Heart right ventricle (tissue), 16 donors: ENCODE results near the gene CD247. TPM values are rescaled to one million over a fixed set of nuclear protein-coding genes. Genes with fewer than 3 reads are reported as not detected.
A peak's percentile ranks its signal among the peaks of the same experiment; 100 is the strongest.
"Not testable (repeated sequence)": the region's sequence is repeated elsewhere in the genome, so short reads cannot be mapped to it uniquely, and the experiment has no call there.

Source experiments
- ATAC-seq, 8 donors: fragments of 200-7000 bp; cut with Tn5 transposase; one replicate each; pipeline ENCODE4 v1.9.1; 2020; ENCODE audit warnings: mild to moderate bottlenecking in 8 of 8, moderate library complexity in 8 of 8, moderate number of reproducible peaks in 1 of 8
- DNase-seq, 2 donors: peaks; one replicate each; pipeline ENCODE4 v3.0.0-alpha.2; 2020
- H3K27ac ChIP-seq, 10 donors: fragments of 200-600 bp; sonication (generic) in 2 of 10; one replicate each; pipeline versions ENCODE4 v1.5.0 to v1.8.0; 2020 to 2022; ENCODE audit warnings: mild to moderate bottlenecking in 3 of 10
- H3K27me3 ChIP-seq, 7 donors: fragments of 200-600 bp; one replicate each; pipeline ENCODE4 v1.8.0; 2021 to 2022; ENCODE audit warnings: mild to moderate bottlenecking in 2 of 7
- H3K36me3 ChIP-seq, 9 donors: fragments of 200-600 bp; sonication (generic) in 1 of 9; one replicate each; pipeline versions ENCODE4 v1.5.0 to v1.8.0; 2020 to 2022; ENCODE audit warnings: mild to moderate bottlenecking in 2 of 9
- H3K4me1 ChIP-seq, 9 donors: fragments of 200-600 bp; sonication (generic) in 1 of 9; one replicate each; pipeline versions ENCODE4 v1.5.0 to v1.8.0; 2020 to 2022; ENCODE audit warnings: mild to moderate bottlenecking in 4 of 9
- H3K4me3 ChIP-seq, 10 donors: fragments of 200-600 bp; sonication (generic) in 2 of 10; one replicate each; pipeline versions ENCODE4 v1.5.0 to v1.8.0; 2020 to 2022; ENCODE audit warnings: mild to moderate bottlenecking in 7 of 10, moderate library complexity in 2 of 10
- H3K9me3 ChIP-seq, 11 donors: fragments of 200-600 bp in 10 of 11; sonication (generic) in 2 of 11; one replicate each; pipeline versions ENCODE4 v1.5.0 to v1.8.0; 2013 to 2022; ENCODE audit warnings: mild to moderate bottlenecking in 2 of 11, control low read depth in 1 of 11, moderate library complexity in 1 of 11
- WGBS, 2 donors: extraction: QIAGEN DNeasy Blood & Tissue Kit; methylation state at CpG; one replicate each; pipeline ENCODE4 v1.1.7; 2013; ENCODE audit warnings: inconsistent platforms in 1 of 2; 5-methylcytosine and 5-hydroxymethylcytosine counted together
- intact Hi-C, 10 donors: fragments of 100-400 bp; cut with DNase I; formaldehyde crosslinking; loops; one replicate each; pipeline versions ENCODE4 v1.11.1 to v1.14.2; 2022
- polyA plus RNA-seq, 2 donors: library from polyadenylated mRNA; stranded (reverse); fragments of 200-250 nt; gene quantifications; one replicate each; pipeline ENCODE4 v1.2.3, GENCODE V29; 2013
- total RNA-seq, 10 donors: library from RNA; stranded (reverse); fragmentation: NEBNext Ultra II Directional in 3 of 10; extraction: Animal tissue kit (Norgen Biotek cat#: 25700) in 3 of 10; gene quantifications; one replicate each; pipeline versions ENCODE4 v1.2.1 to v1.2.4, GENCODE V29; 2021 to 2023
- TF ChIP-seq, protein P1 (sequence below), 9 donors: fragments of 200-600 bp; sonication (generic) in 2 of 9; IDR thresholded peaks; one replicate each; pipeline versions ENCODE4 v1.5.0 to v1.8.0; 2021 to 2022; ENCODE audit warnings: antibody characterized with exemption in 9 of 9, mild to moderate bottlenecking in 5 of 9, moderate library complexity in 1 of 9
- donor health status: Arrhythmogenic right ventricular cardiomyopathy.
- donor health status: ischemic (EF 13 %, LVEDD 7.1; RV severe dilation, severe dysfunction).
- donor health status: healthy with polysubstance abuse.
- donor health status: DM: no; HTN: yes; CAD: no.
- donor health status: DM: no; HTN: no; CAD: no.
- donor health status: ischemic (EF 25% LVEDD 6.9; RV normal size, moderate dysfunction).
- donor health status: ischemic (EF 25% LVEDD 5.7; RV mildly dilated, moderate dysfunction).
- donor health status: healthy.
- donor health status: DM: yes; HTN: yes; CAD: no.
- donor health status: Ischemic cardiomyopathy.
- donor health status: ischemic (EF 35%, LVEDD 5.7; RV mildly dilated, moderate dysfunction).
- donor health status: nonischemic (EF 11% LVEDD 7.7; RV severe dilation, severe dysfunction).
- donor health status: DM: yes; HTN: yes; CAD: no.
- donor health status: PGD.
- donor health status: ischemic (EF 29% LVEDD 5.4; RV normal size, mild dysfunction).
- donor health status: nonischemic (EF 23%, LVEDD 6.1; RV moderate dilation, normal function).

The CD247 gene
- total and polyA plus RNA-seq, 12 donors: 0.31 to 6.5 (median 0.66) TPM; not detected in 1

DNA sequence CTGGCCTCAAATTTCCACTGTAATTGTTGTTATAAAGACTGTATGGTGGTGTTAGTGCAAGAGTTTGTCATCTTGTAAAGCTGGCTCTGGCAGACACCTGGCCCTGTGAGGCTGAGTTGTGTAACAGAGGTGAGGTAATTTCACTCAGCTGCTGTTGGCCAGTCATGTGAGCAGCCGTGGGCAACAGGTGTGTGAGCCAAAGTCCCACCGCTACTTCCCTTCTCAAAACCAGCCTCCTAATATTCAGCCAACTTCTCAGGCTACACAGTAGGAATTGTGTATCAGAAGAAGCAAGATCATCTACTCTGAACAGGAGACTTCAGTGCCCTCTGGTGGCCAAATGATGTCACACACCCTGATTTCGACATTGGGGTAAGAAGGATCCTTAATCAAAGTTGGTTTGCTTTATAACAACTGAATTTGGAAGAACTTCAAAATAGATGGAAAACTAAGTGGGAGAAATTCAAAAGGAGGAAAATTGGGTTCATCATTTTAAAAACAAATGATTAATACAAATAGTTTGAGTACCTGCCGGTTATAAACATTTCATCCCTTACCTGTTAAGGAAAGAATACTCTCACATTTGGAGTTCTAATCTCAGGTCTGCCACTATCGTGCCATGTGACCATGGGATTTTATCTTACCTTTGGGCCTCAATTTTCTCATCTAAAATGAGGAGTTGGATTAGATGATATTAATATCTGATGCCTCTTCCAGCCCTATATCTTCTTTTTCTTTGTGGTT lies 37.8 kb upstream of the CD247 start:
- no peaks in the 10 kb centered on the region for H3K27me3 ChIP-seq
- H3K27ac ChIP-seq: no peak overlapping the region
- H3K36me3 ChIP-seq: no peaks in the 10 kb centered on the region
- WGBS, 2 donors: 9 to 11% methylated on average over 5 of the region's 5 CpGs
- H3K4me1 ChIP-seq: peaks cover 8 to 39% (median 20%) of the 10 kb centered on the region in 9 donors
- TF ChIP-seq, protein P1, sequence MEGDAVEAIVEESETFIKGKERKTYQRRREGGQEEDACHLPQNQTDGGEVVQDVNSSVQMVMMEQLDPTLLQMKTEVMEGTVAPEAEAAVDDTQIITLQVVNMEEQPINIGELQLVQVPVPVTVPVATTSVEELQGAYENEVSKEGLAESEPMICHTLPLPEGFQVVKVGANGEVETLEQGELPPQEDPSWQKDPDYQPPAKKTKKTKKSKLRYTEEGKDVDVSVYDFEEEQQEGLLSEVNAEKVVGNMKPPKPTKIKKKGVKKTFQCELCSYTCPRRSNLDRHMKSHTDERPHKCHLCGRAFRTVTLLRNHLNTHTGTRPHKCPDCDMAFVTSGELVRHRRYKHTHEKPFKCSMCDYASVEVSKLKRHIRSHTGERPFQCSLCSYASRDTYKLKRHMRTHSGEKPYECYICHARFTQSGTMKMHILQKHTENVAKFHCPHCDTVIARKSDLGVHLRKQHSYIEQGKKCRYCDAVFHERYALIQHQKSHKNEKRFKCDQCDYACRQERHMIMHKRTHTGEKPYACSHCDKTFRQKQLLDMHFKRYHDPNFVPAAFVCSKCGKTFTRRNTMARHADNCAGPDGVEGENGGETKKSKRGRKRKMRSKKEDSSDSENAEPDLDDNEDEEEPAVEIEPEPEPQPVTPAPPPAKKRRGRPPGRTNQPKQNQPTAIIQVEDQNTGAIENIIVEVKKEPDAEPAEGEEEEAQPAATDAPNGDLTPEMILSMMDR (IDR thresholded peaks at IDR 0.05): peak; percentile 74 to 93 (median 88)
- peak in 1 of 8 donors; percentile 17 for ATAC-seq
- DNase-seq: peak; percentile 51 to 70
- intact Hi-C loops: loop anchor here in 2 of 10 donors (2.0 to 5.0 kb wide), 2 partner anchors 131 to 133 kb away; no protein-coding TSS in a partner anchor
- H3K9me3 ChIP-seq: no peaks in the 10 kb centered on the region
- no peak overlapping the region for H3K4me3 ChIP-seq

DNA sequence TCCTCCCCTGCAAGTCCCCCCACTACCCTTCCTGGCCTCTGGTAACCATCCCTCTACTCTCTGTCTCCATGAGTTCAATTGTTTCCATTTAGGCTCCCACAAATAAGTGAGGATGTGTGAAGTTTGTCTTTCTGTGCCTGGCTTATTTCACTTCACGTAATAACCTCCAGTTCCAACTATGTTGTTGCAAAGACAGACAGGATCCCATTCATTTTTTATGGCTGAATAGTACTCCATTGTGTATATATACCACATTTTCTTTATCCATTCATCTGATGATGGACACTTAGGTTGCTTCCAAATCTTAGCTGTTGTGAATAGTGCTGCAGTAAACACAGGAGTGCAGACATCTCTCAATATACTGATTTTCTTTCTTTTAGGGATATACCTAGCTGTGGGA lies 36.7 kb upstream of the CD247 start:
- not testable (repeated sequence) for H3K27ac ChIP-seq, H3K9me3 ChIP-seq, DNase-seq, H3K36me3 ChIP-seq, ATAC-seq, H3K4me3 ChIP-seq, H3K27me3 ChIP-seq
- peaks cover 8 to 50% (median 20%) of the 10 kb centered on the region in 9 donors for H3K4me1 ChIP-seq
- intact Hi-C loops: loop anchor here in 1 of 10 donors (5.0 kb wide), 1 partner anchor 132 kb away; no protein-coding TSS in a partner anchor
- 95% methylated on average over 1 of the region's 1 CpG for WGBS, 2 donors

DNA sequence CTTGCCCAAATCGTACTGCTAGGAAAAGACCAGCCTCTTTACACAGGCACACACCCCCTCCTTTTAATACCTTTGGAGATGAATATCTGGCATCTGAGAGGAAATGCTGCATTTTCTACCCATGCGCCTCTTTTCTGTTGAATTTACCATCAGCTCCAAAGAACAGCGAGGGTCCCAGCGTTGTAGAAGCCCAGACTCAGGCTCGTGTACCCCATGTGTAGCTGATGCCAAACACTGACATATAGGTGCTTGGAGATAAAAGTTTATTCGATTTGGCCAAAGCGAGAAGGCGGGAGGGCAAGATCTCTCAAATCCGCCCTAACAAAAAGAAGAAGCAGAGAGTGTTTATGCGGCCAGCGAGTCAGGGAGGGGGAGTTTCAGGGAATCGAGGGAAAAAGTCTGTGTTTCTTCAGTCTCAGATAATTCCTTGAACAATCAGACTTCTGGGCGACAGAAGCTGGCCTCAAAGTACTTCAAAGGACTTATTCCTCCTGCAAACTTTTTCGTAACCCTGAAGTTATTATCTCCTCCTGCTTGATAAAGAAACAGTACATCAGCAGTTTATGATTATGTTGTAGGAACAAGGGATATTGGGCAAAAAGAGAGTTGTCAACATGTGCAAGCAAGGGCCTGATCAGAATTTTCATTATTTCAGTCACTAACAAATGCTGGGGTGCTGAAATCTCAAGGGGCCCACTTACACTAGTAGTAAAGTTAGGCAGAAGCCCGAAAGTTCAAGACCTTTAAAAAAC lies 35.9 kb upstream of the CD247 start:
- Histone ChIP-seq H3K9me3 (no peaks in the 10 kb centered on the region), H3K4me3 (peak overlapping the region; percentile 50 to 92 (median 85)), H3K27me3 (no peaks in the 10 kb centered on the region), H3K4me1 (peaks cover 8 to 59% (median 20%) of the 10 kb centered on the region in 9 donors), H3K36me3 (no peaks in the 10 kb centered on the region), H3K27ac (peak overlapping the region in 6 of 10 donors; percentile 75 to 91 (median 86))
- TF ChIP-seq, protein P1 (IDR thresholded peaks at IDR 0.05): no peak
- 11% methylated on average over 15 of the region's 15 CpGs for WGBS, 2 donors
- intact Hi-C loops: loop anchor here in 1 of 10 donors (1.0 kb wide), 1 partner anchor 130 kb away; no protein-coding TSS in a partner anchor
- ATAC-seq: peak in 1 of 8 donors; percentile 8
- no peak for DNase-seq

DNA sequence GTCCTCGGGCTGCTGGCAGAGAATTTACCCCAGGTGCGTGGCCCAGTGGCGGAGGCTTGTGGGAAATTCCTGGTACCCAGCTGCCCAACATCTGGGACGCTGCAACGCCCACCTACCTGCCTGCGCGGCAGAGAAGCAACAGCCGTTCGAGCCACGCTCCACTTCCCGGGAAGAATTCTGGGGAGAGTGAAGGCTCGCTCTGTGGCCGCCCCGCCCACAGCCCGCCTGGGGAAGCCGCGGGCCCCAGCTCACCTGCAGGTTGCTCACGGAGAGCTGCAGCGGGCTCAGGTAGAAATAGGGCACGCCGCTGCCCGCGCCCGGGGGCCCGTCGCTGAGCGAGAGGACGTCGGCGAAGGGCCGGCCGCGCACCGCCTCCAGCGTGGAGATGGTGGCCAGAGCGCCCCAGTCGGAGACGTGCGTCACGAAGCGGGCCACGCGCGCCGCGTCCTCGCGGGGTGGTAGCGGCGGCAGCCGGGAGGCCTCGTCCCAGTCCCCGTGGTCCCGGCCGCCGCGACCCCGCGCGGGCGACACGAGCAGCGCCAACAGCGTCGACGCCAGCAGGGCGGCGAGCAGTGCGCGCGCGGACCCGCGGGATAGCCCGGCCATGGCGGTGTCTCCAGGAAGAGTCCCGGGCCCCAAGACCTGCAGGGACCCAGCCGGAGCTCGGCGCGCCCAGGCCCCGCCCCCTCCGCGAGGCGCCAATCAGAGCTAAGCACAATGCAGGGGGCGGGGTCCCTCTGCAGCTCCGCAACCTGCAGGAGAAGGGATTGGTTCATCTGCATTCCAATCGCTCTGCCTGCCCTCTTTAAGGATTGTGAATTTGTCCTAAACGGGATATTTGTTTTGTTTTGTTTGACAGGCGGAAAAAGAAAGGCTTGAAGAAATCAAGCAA lies 35.1 kb upstream of the CD247 start, which contains the start of gene CREG1:
Gene CREG1 (minus strand): TSS at position 627 of the 892 bp plus-strand sequence.
- intact Hi-C loops: loop anchor here in 1 of 10 donors (1.0 kb wide), 1 partner anchor 131 kb away; no protein-coding TSS in a partner anchor
- Histone ChIP-seq H3K9me3 (no peaks in the 10 kb centered on the region), H3K27ac (peak within 1 kb of the TSS; percentile 27 to 91 (median 82)), H3K27me3 (no peaks in the 10 kb centered on the region), H3K4me3 (peak within 1 kb of the TSS; percentile 50 to 92 (median 85)), H3K36me3 (no peaks in the 10 kb centered on the region), H3K4me1 (peaks cover 8 to 66% (median 24%) of the 10 kb centered on the region in 9 donors)
- 2% methylated on average over 77 to 90 of the region's 90 CpGs for WGBS, 2 donors
- TF ChIP-seq, protein P1 (IDR thresholded peaks at IDR 0.05): peak in 2 of 9 donors; percentile 12 to 26
- DNase-seq (peak; percentile 92 to 95), ATAC-seq (peak; percentile 99 to 100 (median 99))
